ENCODE results near the gene UBASH3A. TPM values are rescaled to one million over a fixed set of nuclear protein-coding genes. Genes with fewer than 3 reads are reported as not detected.
A peak's percentile ranks its signal among the peaks of the same experiment; 100 is the strongest.

UBASH3A gene
- total RNA-seq, 2 donors from 2014 or later = 0.23 to 1.8 TPM

- Histone ChIP-seq H3K4me1 (replicated peaks) (no peaks in the 10 kb centered on the region), H3K4me3 (no peak overlapping the region), H3K27ac (no peak overlapping the region), H3K27me3 (replicated peaks; ENCODE audit: insufficient read depth) (no peaks in the 10 kb centered on the region), H3K36me3 (no peaks in the 10 kb centered on the region), H3K9me3 (no peaks in the 10 kb centered on the region)
- TF ChIP-seq, protein P1, sequence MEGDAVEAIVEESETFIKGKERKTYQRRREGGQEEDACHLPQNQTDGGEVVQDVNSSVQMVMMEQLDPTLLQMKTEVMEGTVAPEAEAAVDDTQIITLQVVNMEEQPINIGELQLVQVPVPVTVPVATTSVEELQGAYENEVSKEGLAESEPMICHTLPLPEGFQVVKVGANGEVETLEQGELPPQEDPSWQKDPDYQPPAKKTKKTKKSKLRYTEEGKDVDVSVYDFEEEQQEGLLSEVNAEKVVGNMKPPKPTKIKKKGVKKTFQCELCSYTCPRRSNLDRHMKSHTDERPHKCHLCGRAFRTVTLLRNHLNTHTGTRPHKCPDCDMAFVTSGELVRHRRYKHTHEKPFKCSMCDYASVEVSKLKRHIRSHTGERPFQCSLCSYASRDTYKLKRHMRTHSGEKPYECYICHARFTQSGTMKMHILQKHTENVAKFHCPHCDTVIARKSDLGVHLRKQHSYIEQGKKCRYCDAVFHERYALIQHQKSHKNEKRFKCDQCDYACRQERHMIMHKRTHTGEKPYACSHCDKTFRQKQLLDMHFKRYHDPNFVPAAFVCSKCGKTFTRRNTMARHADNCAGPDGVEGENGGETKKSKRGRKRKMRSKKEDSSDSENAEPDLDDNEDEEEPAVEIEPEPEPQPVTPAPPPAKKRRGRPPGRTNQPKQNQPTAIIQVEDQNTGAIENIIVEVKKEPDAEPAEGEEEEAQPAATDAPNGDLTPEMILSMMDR (IDR thresholded peaks at IDR 0.05) = no peak
- TF ChIP-seq POLR2A (IDR thresholded peaks at IDR 0.05) (no peak), POLR2AphosphoS5 (IDR thresholded peaks at IDR 0.05) (no peak)
- intact Hi-C loops (cut with DNase I) = no loop called here
- WGBS = 73% methylated on average over 1 of the region's 1 CpG
- DNase-seq (ENCODE audit: low spot score) = no peak
Measured at GRCh38 chr21:42491328-42491727, 87.6 kb downstream of the UBASH3A start.

DNA sequence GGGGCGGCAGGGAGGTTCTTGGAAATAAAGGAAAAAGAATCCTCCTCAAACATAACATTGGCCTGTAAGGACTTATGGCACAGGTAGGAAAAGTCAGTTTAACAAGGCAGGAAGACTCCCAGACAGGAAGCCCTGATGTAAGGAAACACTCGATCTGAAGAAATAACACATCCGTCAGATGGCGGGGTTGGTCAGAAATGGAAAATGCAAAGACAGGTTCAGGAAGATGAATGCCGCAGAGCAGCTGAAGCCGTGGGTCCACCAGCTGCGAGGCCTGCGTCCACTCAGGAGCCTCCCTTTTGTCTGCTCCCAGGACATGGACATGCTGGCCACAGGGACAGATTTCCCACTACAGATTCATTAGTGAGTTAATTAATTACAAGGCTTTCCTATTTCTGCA lies 88.5 kb downstream of the UBASH3A start:
- intact Hi-C loops (cut with DNase I) = no loop called here

DNA sequence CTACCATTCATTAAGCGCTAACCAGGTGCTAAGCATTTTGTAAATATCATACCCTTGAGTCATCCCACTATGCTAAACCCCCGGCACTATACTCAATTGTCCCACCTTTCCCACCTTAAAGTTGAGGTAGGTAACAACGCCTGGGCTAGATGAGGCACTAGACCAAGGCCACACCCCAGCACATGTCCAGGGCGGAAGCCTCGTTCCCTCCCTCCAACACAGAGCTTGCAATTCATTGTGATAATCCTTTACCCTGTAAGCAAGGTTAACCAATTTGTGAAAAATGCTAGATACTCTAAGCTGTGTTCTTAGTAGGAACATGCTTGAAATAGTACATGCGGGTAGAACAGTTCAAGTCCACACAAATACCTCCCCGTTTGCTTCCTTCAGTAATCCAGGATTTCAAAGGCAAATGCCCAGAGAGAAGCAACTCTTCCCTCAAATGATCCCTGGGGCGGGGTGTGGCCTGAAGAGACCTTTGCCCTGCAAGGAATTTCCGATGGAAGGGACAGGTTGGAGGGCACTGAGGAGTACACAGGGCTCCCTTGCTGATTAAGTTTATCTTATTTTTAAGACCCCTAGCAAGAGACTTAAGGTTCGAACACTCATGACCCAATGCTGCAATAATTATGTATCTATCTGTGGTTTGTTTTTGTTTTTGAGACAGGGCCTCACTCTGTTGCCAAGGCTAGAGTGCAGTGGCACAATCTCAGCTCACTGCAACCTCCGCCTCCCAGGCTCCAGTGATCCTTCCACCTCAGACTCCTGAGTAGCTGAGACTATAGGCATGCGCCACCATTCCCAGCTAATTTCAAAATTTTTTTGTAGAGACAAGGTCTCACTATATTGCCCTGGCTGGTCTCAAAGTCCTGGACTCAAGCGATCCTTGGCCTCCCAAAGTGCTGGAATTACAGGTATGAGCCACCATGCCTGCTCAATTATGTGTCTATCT lies 89.7 kb downstream of the UBASH3A start:
- TF ChIP-seq POLR2A (IDR thresholded peaks at IDR 0.05) = no peak
- TF ChIP-seq, protein P1 (IDR thresholded peaks at IDR 0.05) = no peak
- no peak for TF ChIP-seq POLR2AphosphoS5 (IDR thresholded peaks at IDR 0.05)
- Histone ChIP-seq H3K27ac (no peak overlapping the region), H3K4me3 (no peak overlapping the region), H3K9me3 (no peaks in the 10 kb centered on the region), H3K36me3 (no peaks in the 10 kb centered on the region), H3K27me3 (replicated peaks; ENCODE audit: insufficient read depth) (no peaks in the 10 kb centered on the region), H3K4me1 (replicated peaks) (peaks cover 3% of the 10 kb centered on the region)
- no peak for DNase-seq (ENCODE audit: low spot score)
- intact Hi-C loops (cut with DNase I) = no loop called here
- WGBS = 83% methylated on average over 13 of the region's 13 CpGs

More for the DNA sequence above, 88.5 kb downstream of the UBASH3A start:
- H3K9me3 ChIP-seq = no peaks in the 10 kb centered on the region
- no peaks in the 10 kb centered on the region for H3K27me3 ChIP-seq (replicated peaks; ENCODE audit: insufficient read depth)
- no peak overlapping the region for H3K27ac ChIP-seq
- no peak for DNase-seq (ENCODE audit: low spot score)
- TF ChIP-seq, protein P1 (IDR thresholded peaks at IDR 0.05) = no peak
- no peak for TF ChIP-seq POLR2AphosphoS5 (IDR thresholded peaks at IDR 0.05)
- TF ChIP-seq POLR2A (IDR thresholded peaks at IDR 0.05) = no peak
- WGBS = 76% methylated on average over 8 of the region's 8 CpGs
- peaks cover 3% of the 10 kb centered on the region for H3K4me1 ChIP-seq (replicated peaks)
- H3K4me3 ChIP-seq = no peak overlapping the region
- no peaks in the 10 kb centered on the region for H3K36me3 ChIP-seq

DNA sequence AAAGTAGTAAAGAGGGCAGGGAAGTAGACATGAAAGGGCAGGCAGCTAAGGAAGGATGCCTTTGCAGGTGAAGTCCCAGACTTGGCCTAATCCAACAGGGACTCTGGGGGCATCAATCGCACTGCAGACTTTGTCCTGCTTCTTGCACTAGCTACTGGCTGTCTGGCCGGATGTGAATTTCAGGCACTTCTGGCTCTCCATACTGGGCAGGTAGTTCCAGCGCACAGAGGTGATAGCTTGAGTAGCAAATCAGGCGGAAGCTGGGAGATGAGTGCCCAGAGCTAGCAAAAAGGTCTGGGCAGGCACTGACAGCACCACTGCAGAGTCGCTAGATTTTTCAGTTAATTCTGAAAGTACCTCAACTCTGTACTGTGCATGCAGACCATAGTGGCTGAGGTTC lies 91.3 kb downstream of the UBASH3A start:
- TF ChIP-seq POLR2AphosphoS5 (IDR thresholded peaks at IDR 0.05) = no peak
- TF ChIP-seq, protein P1 (IDR thresholded peaks at IDR 0.05) = no peak
- TF ChIP-seq POLR2A (IDR thresholded peaks at IDR 0.05) = no peak
- intact Hi-C loops (cut with DNase I) = no loop called here
- WGBS = 95% methylated on average over 5 of the region's 5 CpGs
- Histone ChIP-seq H3K36me3 (no peaks in the 10 kb centered on the region), H3K9me3 (no peaks in the 10 kb centered on the region), H3K4me3 (no peak overlapping the region), H3K27ac (peak overlapping the region; percentile 78 to 98), H3K4me1 (replicated peaks) (peaks cover 3% of the 10 kb centered on the region), H3K27me3 (replicated peaks; ENCODE audit: insufficient read depth) (no peaks in the 10 kb centered on the region)
- DNase-seq (ENCODE audit: low spot score) = no peak

DNA sequence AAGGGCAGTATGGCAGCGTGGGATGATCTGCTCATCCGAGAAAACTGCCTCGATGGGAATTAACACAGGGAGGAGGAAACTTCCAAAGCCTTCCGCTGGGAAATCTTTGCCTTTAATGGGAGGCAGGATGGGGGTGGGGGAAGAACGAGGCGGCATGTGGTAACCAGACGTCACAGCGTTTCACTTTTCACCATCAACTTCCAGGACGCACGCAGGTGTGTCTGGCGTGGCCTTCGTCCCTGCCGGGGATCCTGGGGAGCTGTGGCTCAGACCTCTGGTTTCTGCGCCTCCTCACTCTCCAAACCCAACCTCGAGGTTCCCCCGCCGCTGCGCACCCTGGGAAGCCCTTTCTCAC lies 92.0 kb downstream of the UBASH3A start:
- Histone ChIP-seq H3K4me3 (peak overlapping the region; percentile 47 to 53), H3K4me1 (replicated peaks) (peaks cover 3% of the 10 kb centered on the region), H3K27me3 (replicated peaks; ENCODE audit: insufficient read depth) (no peaks in the 10 kb centered on the region), H3K36me3 (no peaks in the 10 kb centered on the region), H3K27ac (peak overlapping the region; percentile 78 to 98), H3K9me3 (no peaks in the 10 kb centered on the region)
- WGBS = 1% methylated on average over 18 of the region's 18 CpGs
- TF ChIP-seq POLR2AphosphoS5 (IDR thresholded peaks at IDR 0.05) = no peak
- TF ChIP-seq, protein P1 (IDR thresholded peaks at IDR 0.05) = peak in 1 of 4 experiments; percentile 31
- no peak for TF ChIP-seq POLR2A (IDR thresholded peaks at IDR 0.05)
- no peak for DNase-seq (ENCODE audit: low spot score)
- intact Hi-C loops (cut with DNase I) = no loop called here
